Upper lobe of left lung (tissue), 4 donors: Measurements from ENCODE around the gene ANKS1A.
"Not testable (repeated sequence)": the region's sequence is repeated elsewhere in the genome, so short reads cannot be mapped to it uniquely, and the experiment has no call there.

Experiments used
- EP300 ChIP-seq, 4 donors: sonication (generic); formaldehyde crosslinking; IDR thresholded peaks; one replicate each; pipeline ENCODE4 v1.5.1; 2017; ENCODE audit warnings: antibody characterized with exemption in 4 of 4, control low read depth in 2 of 4
- POLR2AphosphoS5 ChIP-seq, 2 donors: sonication (generic); formaldehyde crosslinking; IDR thresholded peaks; one replicate each; pipeline ENCODE4 v1.5.1; 2017; ENCODE audit warnings: antibody characterized with exemption in 2 of 2
- TF ChIP-seq, protein P1 (sequence below), 6 experiments: fragments of 450-650 bp in 4 of 6; fragments of 200-600 bp in 2 of 6; sonication (generic) in 2 of 6; IDR thresholded peaks; one replicate each; pipeline ENCODE4 v1.5.1; 2016 to 2019; ENCODE audit warnings: antibody characterized with exemption in 6 of 6

DNA sequence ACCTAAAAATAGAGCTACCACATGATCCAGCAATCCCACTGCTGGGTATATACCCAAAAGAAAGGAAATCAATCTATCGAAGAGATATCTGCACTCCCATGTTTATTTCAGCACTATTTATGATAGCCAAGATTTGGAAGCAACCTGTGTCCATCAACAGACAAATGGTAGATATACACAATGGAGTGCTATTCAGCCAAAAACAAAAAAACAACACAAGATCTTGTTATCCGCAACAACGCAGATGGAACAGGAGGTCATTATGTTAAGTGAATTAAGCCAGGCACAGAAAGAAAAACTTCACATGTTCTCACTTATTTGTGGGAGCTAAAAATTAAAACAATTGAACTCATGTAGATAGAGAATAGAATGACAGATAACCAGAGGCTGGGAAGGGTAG, 249.1 kb downstream of the ANKS1A start:
- not testable (repeated sequence) for TF ChIP-seq POLR2AphosphoS5, EP300 (IDR thresholded peaks at IDR 0.05)
- TF ChIP-seq, protein P1, sequence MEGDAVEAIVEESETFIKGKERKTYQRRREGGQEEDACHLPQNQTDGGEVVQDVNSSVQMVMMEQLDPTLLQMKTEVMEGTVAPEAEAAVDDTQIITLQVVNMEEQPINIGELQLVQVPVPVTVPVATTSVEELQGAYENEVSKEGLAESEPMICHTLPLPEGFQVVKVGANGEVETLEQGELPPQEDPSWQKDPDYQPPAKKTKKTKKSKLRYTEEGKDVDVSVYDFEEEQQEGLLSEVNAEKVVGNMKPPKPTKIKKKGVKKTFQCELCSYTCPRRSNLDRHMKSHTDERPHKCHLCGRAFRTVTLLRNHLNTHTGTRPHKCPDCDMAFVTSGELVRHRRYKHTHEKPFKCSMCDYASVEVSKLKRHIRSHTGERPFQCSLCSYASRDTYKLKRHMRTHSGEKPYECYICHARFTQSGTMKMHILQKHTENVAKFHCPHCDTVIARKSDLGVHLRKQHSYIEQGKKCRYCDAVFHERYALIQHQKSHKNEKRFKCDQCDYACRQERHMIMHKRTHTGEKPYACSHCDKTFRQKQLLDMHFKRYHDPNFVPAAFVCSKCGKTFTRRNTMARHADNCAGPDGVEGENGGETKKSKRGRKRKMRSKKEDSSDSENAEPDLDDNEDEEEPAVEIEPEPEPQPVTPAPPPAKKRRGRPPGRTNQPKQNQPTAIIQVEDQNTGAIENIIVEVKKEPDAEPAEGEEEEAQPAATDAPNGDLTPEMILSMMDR (IDR thresholded peaks at IDR 0.05) = not testable (repeated sequence)
